HepG2 (cell line): ENCODE measurements around the gene MAPK8IP3. TPM values are rescaled to one million over a fixed set of nuclear protein-coding genes. Genes with fewer than 3 reads are reported as not detected.
A peak's percentile ranks its signal among the peaks of the same experiment; 100 is the strongest.

Experiments used
- ATAC-seq: fragments of 200-7000 bp; cut with Tn5 transposase; 3 replicates; pipeline ENCODE4 v1.9.1; 2020; ENCODE audit warnings: mild to moderate bottlenecking, moderate library complexity
- BruUV-seq: library from RNA; stranded (reverse); fragments of 400-500 nt; replicated peaks from 2 replicates; lab custom pipeline; 2021; lab: Mats Ljungman, UMichigan
- CTCF ChIA-PET: fragments of 300-600 bp; formaldehyde crosslinking; extraction: SDS; loops from one replicate; lab custom pipeline; 2021; ENCODE audit warnings: low total read pairs, inconsistent platforms, low intra/inter-chr PET ratio; lab: Yijun Ruan, JAX
- POLR2A ChIA-PET: fragments of 350-600 bp; sonication (Branson Sonifier 250); formaldehyde crosslinking; loops from one replicate; lab custom pipeline; 2020; ENCODE audit warnings: antibody characterized with exemption, inconsistent platforms; lab: Yijun Ruan, JAX
- DNase-seq: peaks from one replicate; pipeline ENCODE4 v3.0.0-alpha.2; 2015; ENCODE audit warnings: low spot score
- FAIRE-seq: peaks from 3 replicates; lab custom pipeline; 2011; peaks lifted over from hg19 to GRCh38; lab: Jason Lieb, UNC
- H2AFZ ChIP-seq: one replicate; pipeline ENCODE4 v1.6.1; 2011; ENCODE audit warnings: low read length, inconsistent platforms
- H3K27ac ChIP-seq: fragments of 300-600 bp; 3 replicates; pipeline ENCODE4 v1.8.0; 2011; ENCODE audit warnings: mixed run types, mild to moderate bottlenecking, mixed read lengths, low read length, inconsistent platforms; ENCODE audit not compliant: insufficient read depth; ENCODE audit errors: extremely low read length
- H3K27me3 ChIP-seq, 2 experiments: fragments of 200-600 bp in 1 of 2; 2 replicates in 1 of 2; 3 replicates in 1 of 2; pipeline versions ENCODE4 v1.6.0 to v1.8.0; 2011; ENCODE audit warnings: low read length in 2 of 2, mild to moderate bottlenecking in 2 of 2, moderate library complexity in 2 of 2, inconsistent platforms in 1 of 2; ENCODE audit not compliant: insufficient read depth in 2 of 2, control insufficient read depth in 1 of 2
- H3K36me3 ChIP-seq, 2 experiments: fragments of 200-600 bp in 1 of 2; replicated peaks in 1 of 2; 2 replicates in 1 of 2; 3 replicates in 1 of 2; pipeline versions ENCODE4 v1.5.1 to v1.8.0; 2011; ENCODE audit warnings: low read length in 2 of 2, inconsistent platforms in 1 of 2; ENCODE audit not compliant: insufficient read depth in 2 of 2, control insufficient read depth in 1 of 2
- H3K4me1 ChIP-seq: 2 replicates; pipeline ENCODE4 v1.5.1; 2012; ENCODE audit warnings: low read length, inconsistent platforms; ENCODE audit not compliant: insufficient read depth
- H3K4me2 ChIP-seq: 2 replicates; pipeline ENCODE4 v1.6.0; 2011; ENCODE audit warnings: low read depth, low read length, inconsistent platforms
- H3K4me3 ChIP-seq, 3 experiments: fragments of 200-600 bp in 1 of 3; sonication (generic), shearing (Covaris generic) in 1 of 3; replicated peaks in 1 of 3; 2 replicates each; pipeline ENCODE4 v1.5.1; 2011 to 2016; ENCODE audit warnings: low read length in 3 of 3, inconsistent platforms in 2 of 3, low read depth in 2 of 3, mild to moderate bottlenecking in 2 of 3, control low read depth in 1 of 3, mixed read lengths in 1 of 3; ENCODE audit not compliant: insufficient read depth in 1 of 3
- H3K79me2 ChIP-seq: one replicate; pipeline ENCODE4 v1.6.1; 2011; ENCODE audit warnings: low read length, inconsistent platforms; ENCODE audit not compliant: insufficient read depth
- H3K9ac ChIP-seq: 2 replicates; pipeline ENCODE4 v1.6.0; 2011; ENCODE audit warnings: mild to moderate bottlenecking, low read depth, low read length, inconsistent platforms; ENCODE audit not compliant: insufficient read depth
- H3K9me3 ChIP-seq: 2 replicates; pipeline ENCODE4 v1.5.1; 2012; ENCODE audit warnings: mild to moderate bottlenecking, low read length
- H4K20me1 ChIP-seq: 2 replicates; pipeline ENCODE4 v1.6.0; 2011; ENCODE audit warnings: inconsistent platforms, mild to moderate bottlenecking, low read length, moderate library complexity; ENCODE audit not compliant: insufficient read depth
- BCL6 ChIP-seq: IDR thresholded peaks from 2 replicates; pipeline ENCODE4 v1.6.1; 2016; ENCODE audit warnings: missing genetic modification reagents, missing compliant biosample characterization
- GABPB1 ChIP-seq: IDR thresholded peaks from 2 replicates; pipeline ENCODE4 v1.6.1; 2016; ENCODE audit warnings: mild to moderate bottlenecking, missing genetic modification reagents, moderate library complexity, missing compliant biosample characterization
- GTF3A ChIP-seq: sonication (generic); formaldehyde crosslinking; conservative IDR thresholded peaks from 2 replicates; pipeline ENCODE4 v1.4.0; 2020; ENCODE audit warnings: mild to moderate bottlenecking, missing genetic modification reagents
- HIVEP1 ChIP-seq: sonication (generic); formaldehyde crosslinking; IDR thresholded peaks from 2 replicates; pipeline ENCODE4 v1.4.0; 2020; ENCODE audit warnings: mild to moderate bottlenecking, missing genetic modification reagents
- KDM2A ChIP-seq: sonication (generic); formaldehyde crosslinking; IDR thresholded peaks from 2 replicates; pipeline ENCODE4 v1.4.0; 2020; ENCODE audit warnings: low read depth, missing genetic modification reagents, borderline replicate concordance
- MAZ ChIP-seq, 2 experiments: sonication (generic) in 1 of 2; formaldehyde crosslinking in 1 of 2; IDR thresholded peaks; 2 replicates each; pipeline versions ENCODE4 v1.5.0 to v1.6.1; 2012 to 2020; ENCODE audit warnings: low read depth in 2 of 2, mild to moderate bottlenecking in 2 of 2, borderline replicate concordance in 1 of 2, improper control_type of control experiment in 1 of 2, low read length in 1 of 2, missing genetic modification reagents in 1 of 2, moderate library complexity in 1 of 2
- NFKBIZ ChIP-seq: IDR thresholded peaks from 2 replicates; pipeline ENCODE4 v1.6.1; 2018; ENCODE audit warnings: missing genetic modification reagents, missing compliant biosample characterization
- NONO ChIP-seq, 2 experiments: fragments of 450-650 bp in 1 of 2; sonication (generic) in 1 of 2; formaldehyde crosslinking in 1 of 2; IDR thresholded peaks in 1 of 2; conservative IDR thresholded peaks in 1 of 2; 2 replicates each; pipeline versions ENCODE4 v1.6.1 to v1.8.0; 2017 to 2022; ENCODE audit warnings: mild to moderate bottlenecking in 1 of 2, missing genetic modification reagents in 1 of 2, moderate library complexity in 1 of 2
- RCOR2 ChIP-seq: IDR thresholded peaks from 2 replicates; pipeline ENCODE4 v1.6.1; 2016; ENCODE audit warnings: missing biosample characterization, missing genetic modification reagents
- SNAPC2 ChIP-seq: sonication (generic); formaldehyde crosslinking; IDR thresholded peaks from 2 replicates; pipeline ENCODE4 v1.8.1; 2022; ENCODE audit warnings: mild to moderate bottlenecking, missing genetic modification reagents
- WIZ ChIP-seq: sonication (generic); formaldehyde crosslinking; IDR thresholded peaks from 2 replicates; pipeline ENCODE4 v1.5.1; 2020; ENCODE audit warnings: mild to moderate bottlenecking, missing genetic modification reagents
- XRCC5 ChIP-seq: fragments of 200-400 bp; formaldehyde crosslinking; optimal IDR thresholded peaks from 2 replicates; pipeline ENCODE3; 2017; ENCODE audit warnings: mild to moderate bottlenecking, low read length
- ZNF296 ChIP-seq: sonication (generic); formaldehyde crosslinking; conservative IDR thresholded peaks from 2 replicates; pipeline ENCODE4 v1.5.0; 2020; ENCODE audit warnings: mild to moderate bottlenecking, missing genetic modification reagents
- ZSCAN12 ChIP-seq: sonication (generic); formaldehyde crosslinking; IDR thresholded peaks from 2 replicates; pipeline ENCODE4 v1.9.0; 2021; ENCODE audit warnings: mild to moderate bottlenecking, missing genetic modification reagents
- WGBS: methylation state at CpG from one replicate; pipeline ENCODE4 v1.1.6; 2017; ENCODE audit warnings: low lambda C conversion rate; 5-methylcytosine and 5-hydroxymethylcytosine counted together
- in situ Hi-C: cut with HindIII; loops from 2 replicates; pipeline ENCODE4 v1.10.0; 2017; ENCODE audit warnings: low pct_unique_long_range_greater_than_20kb; ENCODE audit not compliant: extremely low pct_ligation_motif_present
- intact Hi-C: fragments of 100-400 bp; cut with micrococcal nuclease; formaldehyde crosslinking; loops from one replicate; pipeline ENCODE4 v1.10.0; 2022; ENCODE audit not compliant: unreplicated experiment
- polyA plus RNA-seq, 8 experiments: library from polyadenylated mRNA; depleted of rRNA in 3 of 8; stranded (reverse) in 7 of 8; unstranded in 1 of 8; fragments of >200 nt; fragmentation: Illumina TruSeq in 4 of 8; extraction: Trizol in 4 of 8; gene quantifications; 2 replicates each; pipeline versions ENCODE4 v1.2.1 to v1.2.3, GENCODE V29; 2011 to 2016; ENCODE audit warnings: low read depth in 4 of 8, missing spikeins in 1 of 8, mixed read lengths in 1 of 8; ENCODE audit not compliant: insufficient read depth in 1 of 8
- total RNA-seq, 5 experiments: library from RNA; depleted of rRNA; stranded (reverse); fragments of >200 nt; fragmentation: Illumina TruSeq; extraction: Trizol; gene quantifications; 2 replicates each; pipeline ENCODE4 v1.2.3, GENCODE V29; 2016; ENCODE audit warnings: low read depth in 1 of 5
- TF ChIP-seq, protein P1 (sequence below): sonication (generic); formaldehyde crosslinking; IDR thresholded peaks from 2 replicates; pipeline ENCODE4 v1.4.0; 2020; ENCODE audit warnings: missing genetic modification reagents, low read depth, mild to moderate bottlenecking, borderline replicate concordance
- TF ChIP-seq, protein P2 (sequence below): sonication (generic); formaldehyde crosslinking; IDR thresholded peaks from 2 replicates; pipeline ENCODE4 v1.4.0; 2020; ENCODE audit warnings: missing genetic modification reagents

Gene MAPK8IP3
- total and polyA plus RNA-seq, 2 of the 13 experiments (the other 11 are each of a cell fraction or from before 2014, with no cell fraction given), result 25.1 to 41.7 TPM

DNA sequence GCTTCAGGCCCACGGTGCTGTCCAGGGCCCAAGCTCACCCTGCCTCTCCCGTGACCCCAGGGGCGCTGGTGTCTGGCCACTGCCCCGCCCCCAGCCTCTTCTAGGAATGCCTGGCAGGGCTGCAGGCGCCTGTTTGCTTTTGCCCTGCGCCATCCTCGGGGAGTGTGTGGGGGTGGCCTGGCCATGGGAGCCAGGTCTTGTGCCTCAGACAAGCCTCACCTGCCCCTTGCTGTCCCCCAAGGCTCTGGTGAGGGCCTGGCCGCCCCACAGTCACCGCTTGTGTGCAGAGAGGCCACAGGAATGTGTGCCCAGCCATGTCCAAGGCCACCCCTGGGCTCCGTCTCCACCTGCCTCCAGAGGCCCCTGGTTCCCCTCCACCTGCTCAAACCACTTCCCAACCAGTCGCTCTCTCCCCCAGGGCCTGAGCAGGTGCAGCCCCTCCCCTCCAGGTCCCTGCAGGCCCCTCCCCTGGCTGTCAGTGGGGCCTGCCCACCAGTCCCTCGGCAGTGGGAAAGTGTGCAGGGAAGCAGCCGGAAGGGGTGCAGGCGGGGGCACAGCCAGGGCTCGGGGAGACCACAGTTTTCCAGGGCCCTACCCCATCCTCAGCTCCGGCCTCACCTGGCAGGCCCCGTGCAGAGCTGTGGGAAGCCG is 88.4 kb downstream of the MAPK8IP3 start:
- CTCF ChIA-PET, result interaction anchor here (1.7 kb wide), 1 partner anchor 18 kb away, joined by 4 read pairs; no protein-coding TSS in a partner anchor
- Histone ChIP-seq H3K79me2 (no peaks in the 10 kb centered on the region), H3K9me3 (peaks cover 21% of the 10 kb centered on the region), H4K20me1 (no peaks in the 10 kb centered on the region), H2AFZ (no peak overlapping the region), H3K36me3 (no peaks in the 10 kb centered on the region), H3K4me1 (peaks cover 25% of the 10 kb centered on the region), H3K27ac (peak overlapping the region; percentile 65), H3K27me3 (no peaks in the 10 kb centered on the region), H3K4me3 (peak overlapping the region; percentile 53 to 75 (median 59)), H3K9ac (peak overlapping the region; percentile 73), H3K4me2 (peak overlapping the region; percentile 92)
- BruUV-seq, result no TSS peak
- peak; percentile 91 for ATAC-seq
- peak; percentile 48 for FAIRE-seq
- in situ Hi-C loops, result no loop called here
- intact Hi-C loops, result loop anchor here (1.0 kb wide), 1 partner anchor 18 kb away; no protein-coding TSS in a partner anchor
- POLR2A ChIA-PET, result interaction anchor here (0.5 to 5.5 kb wide), 12 partner anchors 11 to 361 kb away, joined by 3 to 57 read pairs (median 3); partner anchors contain the start of genes EME2, FAHD1, HAGH and MRPS34
- DNase-seq, result peak; percentile 85
- WGBS, result 0% methylated on average over 3 of the region's 18 CpGs
- TF ChIP-seq NONO (IDR thresholded peaks at IDR 0.05) (no peak), NONO (CRISPR knock-in tag; conservative IDR thresholded peaks at IDR 0.05) (peak; percentile 47), ZNF296 (0 out of 2 replicates have a peak, but pooled peaks have one; percentile 29), MAZ (IDR thresholded peaks at IDR 0.05; ENCODE audit: borderline replicate concordance, low read depth, low read length) (no peak), MAZ (CRISPR knock-in tag; IDR thresholded peaks at IDR 0.05; ENCODE audit: low read depth) (0 out of 2 replicates have a peak, but pooled peaks have one; percentile 30), KDM2A (CRISPR knock-in tag) (peak; percentile 64), SNAPC2 (CRISPR knock-in tag) (no peak), NFKBIZ (CRISPR knock-in tag) (no peak), WIZ (CRISPR knock-in tag) (0 out of 2 replicates have a peak, but pooled peaks have one; percentile 51), HIVEP1 (CRISPR knock-in tag) (peak; percentile 53; the same call in 1 of the 2 replicates), GABPB1 (CRISPR knock-in tag) (peak; percentile 45; the same call in 1 of the 2 replicates), RCOR2 (CRISPR knock-in tag) (no peak), GTF3A (CRISPR knock-in tag) (no peak), ZSCAN12 (CRISPR knock-in tag) (no peak), XRCC5 (peak; percentile 27), BCL6 (CRISPR knock-in tag) (peak; percentile 98)
- TF ChIP-seq, protein P1, sequence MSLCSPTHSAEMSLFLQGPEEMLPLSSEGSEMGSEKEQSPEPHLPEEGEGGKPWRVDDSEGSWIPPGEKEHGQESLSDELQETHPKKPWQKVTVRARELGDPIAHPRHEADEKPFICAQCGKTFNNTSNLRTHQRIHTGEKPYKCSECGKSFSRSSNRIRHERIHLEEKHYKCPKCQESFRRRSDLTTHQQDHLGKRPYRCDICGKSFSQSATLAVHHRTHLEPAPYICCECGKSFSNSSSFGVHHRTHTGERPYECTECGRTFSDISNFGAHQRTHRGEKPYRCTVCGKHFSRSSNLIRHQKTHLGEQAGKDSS (CRISPR knock-in tag), result 0 out of 2 replicates have a peak, but pooled peaks have one; percentile 36
- TF ChIP-seq, protein P2, sequence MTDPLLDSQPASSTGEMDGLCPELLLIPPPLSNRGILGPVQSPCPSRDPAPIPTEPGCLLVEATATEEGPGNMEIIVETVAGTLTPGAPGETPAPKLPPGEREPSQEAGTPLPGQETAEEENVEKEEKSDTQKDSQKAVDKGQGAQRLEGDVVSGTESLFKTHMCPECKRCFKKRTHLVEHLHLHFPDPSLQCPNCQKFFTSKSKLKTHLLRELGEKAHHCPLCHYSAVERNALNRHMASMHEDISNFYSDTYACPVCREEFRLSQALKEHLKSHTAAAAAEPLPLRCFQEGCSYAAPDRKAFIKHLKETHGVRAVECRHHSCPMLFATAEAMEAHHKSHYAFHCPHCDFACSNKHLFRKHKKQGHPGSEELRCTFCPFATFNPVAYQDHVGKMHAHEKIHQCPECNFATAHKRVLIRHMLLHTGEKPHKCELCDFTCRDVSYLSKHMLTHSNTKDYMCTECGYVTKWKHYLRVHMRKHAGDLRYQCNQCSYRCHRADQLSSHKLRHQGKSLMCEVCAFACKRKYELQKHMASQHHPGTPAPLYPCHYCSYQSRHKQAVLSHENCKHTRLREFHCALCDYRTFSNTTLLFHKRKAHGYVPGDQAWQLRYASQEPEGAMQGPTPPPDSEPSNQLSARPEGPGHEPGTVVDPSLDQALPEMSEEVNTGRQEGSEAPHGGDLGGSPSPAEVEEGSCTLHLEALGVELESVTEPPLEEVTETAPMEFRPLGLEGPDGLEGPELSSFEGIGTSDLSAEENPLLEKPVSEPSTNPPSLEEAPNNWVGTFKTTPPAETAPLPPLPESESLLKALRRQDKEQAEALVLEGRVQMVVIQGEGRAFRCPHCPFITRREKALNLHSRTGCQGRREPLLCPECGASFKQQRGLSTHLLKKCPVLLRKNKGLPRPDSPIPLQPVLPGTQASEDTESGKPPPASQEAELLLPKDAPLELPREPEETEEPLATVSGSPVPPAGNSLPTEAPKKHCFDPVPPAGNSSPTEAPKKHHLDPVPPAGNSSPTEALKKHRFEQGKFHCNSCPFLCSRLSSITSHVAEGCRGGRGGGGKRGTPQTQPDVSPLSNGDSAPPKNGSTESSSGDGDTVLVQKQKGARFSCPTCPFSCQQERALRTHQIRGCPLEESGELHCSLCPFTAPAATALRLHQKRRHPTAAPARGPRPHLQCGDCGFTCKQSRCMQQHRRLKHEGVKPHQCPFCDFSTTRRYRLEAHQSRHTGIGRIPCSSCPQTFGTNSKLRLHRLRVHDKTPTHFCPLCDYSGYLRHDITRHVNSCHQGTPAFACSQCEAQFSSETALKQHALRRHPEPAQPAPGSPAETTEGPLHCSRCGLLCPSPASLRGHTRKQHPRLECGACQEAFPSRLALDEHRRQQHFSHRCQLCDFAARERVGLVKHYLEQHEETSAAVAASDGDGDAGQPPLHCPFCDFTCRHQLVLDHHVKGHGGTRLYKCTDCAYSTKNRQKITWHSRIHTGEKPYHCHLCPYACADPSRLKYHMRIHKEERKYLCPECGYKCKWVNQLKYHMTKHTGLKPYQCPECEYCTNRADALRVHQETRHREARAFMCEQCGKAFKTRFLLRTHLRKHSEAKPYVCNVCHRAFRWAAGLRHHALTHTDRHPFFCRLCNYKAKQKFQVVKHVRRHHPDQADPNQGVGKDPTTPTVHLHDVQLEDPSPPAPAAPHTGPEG (CRISPR knock-in tag), result no peak
